ENCODE results near the gene OR2J3.
"Not testable (repeated sequence)": the region's sequence is repeated elsewhere in the genome, so short reads cannot be mapped to it uniquely, and the experiment has no call there.

OR2J3 gene

DNA sequence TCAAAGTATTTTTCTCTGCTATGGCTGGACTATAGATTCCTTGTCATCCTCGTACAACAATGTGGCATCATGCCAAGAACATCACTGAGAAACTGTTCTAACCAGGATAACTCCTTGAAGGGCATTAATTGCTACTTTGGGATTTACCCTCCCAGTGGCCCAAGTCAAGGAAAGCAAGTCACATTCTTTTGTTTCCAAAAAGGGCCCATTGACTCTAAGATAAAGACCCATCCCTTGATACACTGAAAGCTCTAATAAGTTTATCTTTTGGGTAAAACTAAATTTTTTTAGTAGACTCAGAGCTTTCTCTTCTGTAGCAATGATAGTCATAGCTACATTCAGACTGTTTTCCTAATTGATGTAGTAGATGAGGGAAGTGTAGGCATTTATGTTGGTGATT lies at the start of gene OR2J3:
Gene OR2J3 (plus strand): TSS at position 301 of the 400 bp plus-strand sequence. CDS start 3,833 bp downstream, outside the sequence.
- DNase-seq (ENCODE audit: low read depth): no peak

- no peak for DNase-seq (ENCODE audit: low read depth)
These were observed 35.8 kb upstream of the OR2J3 start for GRCh38 chr6:29071831-29072723.

DNA sequence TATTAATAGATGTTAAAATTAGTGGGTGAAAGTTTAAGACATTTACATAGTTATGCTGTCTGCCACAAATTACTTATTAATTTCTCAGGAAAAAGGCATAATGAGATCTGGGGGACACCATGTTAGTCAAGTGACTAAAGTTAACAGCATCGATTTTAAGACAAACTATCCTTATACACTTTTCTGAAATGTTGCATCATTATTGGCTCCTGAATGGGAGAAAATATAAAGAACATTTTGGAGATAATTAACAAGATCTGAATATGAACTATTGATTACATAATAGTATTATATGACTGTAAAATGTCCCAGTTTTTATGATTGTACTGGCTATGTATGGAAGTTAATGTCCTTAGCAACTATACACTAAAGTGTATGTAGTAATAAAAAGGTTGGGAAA lies 28.7 kb upstream of the OR2J3 start:
- DNase-seq (ENCODE audit: low read depth): no peak

DNA sequence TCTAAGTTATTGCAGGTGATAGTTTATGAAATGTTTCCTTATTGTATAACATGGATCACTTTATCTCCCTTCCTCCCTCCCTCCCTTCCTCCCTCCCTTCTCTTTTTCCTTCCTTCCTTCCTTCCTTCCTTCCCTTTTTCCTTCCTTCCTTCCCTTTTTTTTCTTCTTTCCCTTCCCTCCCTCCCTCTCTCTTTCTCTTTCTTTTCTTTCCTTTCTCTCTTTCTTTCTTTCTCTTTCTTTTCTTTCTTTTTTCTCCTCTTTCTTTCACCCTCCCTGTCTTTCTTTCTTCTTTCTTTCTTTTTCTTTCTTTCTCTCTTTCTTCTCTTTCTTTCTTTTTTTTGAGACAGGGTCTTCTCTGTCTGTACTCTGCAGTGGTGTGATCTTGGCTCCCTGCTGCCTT lies 26.5 kb upstream of the OR2J3 start:
- no peak for DNase-seq (ENCODE audit: low read depth)

- no peak for DNase-seq (ENCODE audit: low read depth)
These were observed 25.4 kb upstream of the OR2J3 start for GRCh38 chr6:29082457-29082856.

GRCh38 chr6:29087213-29087612 lies 20.6 kb upstream of the OR2J3 start, which contains the start of gene OR2B3:
Gene OR2B3 (minus strand): TSS chr6:29087313. CDS start chr6:29087248, 65 bp downstream.
- no peak for DNase-seq (ENCODE audit: low read depth)

DNA sequence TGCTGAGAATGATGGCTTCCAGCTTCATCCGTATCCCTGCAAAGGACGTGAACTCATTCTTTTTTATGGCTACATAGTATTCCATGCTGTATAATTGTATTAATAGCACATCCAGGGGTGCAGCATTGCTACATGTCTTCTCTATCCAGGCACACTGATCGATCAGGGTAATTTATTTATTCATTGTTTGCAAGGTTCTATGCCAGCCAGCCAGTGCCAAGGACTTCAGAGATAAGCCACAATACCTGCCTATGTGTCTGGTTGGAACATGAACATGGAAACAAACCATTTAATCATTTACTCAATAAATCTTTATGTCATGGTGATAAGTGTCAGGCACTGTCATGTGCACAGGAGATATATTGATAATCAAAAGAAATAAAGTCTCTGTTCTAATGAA lies 14.9 kb upstream of the OR2J3 start:
- DNase-seq (ENCODE audit: low read depth): no peak

- no peak for DNase-seq (ENCODE audit: low read depth)
These were observed 10.1 kb upstream of the OR2J3 start for GRCh38 chr6:29097803-29098202.

GRCh38 chr6:29099190-29099589 lies 8.7 kb upstream of the OR2J3 start, which contains the start of gene OR2J1:
Gene OR2J1 (plus strand): TSS chr6:29099490. CDS start chr6:29100943, 1,453 bp downstream.
- DNase-seq (ENCODE audit: low read depth): no peak

DNA sequence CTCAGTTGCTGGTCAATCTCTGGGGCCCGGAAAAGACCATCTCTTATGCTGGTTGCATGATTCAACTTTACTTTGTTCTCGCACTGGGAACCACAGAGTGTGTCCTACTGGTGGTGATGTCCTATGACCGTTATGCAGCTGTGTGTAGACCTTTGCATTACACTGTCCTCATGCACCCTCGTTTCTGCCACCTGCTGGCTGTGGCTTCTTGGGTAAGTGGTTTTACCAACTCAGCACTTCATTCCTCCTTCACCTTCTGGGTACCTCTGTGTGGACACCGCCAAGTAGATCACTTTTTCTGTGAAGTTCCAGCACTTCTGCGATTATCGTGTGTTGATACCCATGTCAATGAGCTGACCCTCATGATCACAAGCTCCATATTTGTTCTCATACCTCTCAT lies 4.3 kb downstream of the OR2J3 start:
- no peak for DNase-seq (ENCODE audit: low read depth)

GRCh38 chr6:29114964-29115363 lies 7.1 kb downstream of the OR2J3 start:
- DNase-seq (ENCODE audit: low read depth): not testable (repeated sequence)

GRCh38 chr6:29129326-29130012 lies 21.6 kb downstream of the OR2J3 start:
- DNase-seq (ENCODE audit: low read depth): no peak

DNA sequence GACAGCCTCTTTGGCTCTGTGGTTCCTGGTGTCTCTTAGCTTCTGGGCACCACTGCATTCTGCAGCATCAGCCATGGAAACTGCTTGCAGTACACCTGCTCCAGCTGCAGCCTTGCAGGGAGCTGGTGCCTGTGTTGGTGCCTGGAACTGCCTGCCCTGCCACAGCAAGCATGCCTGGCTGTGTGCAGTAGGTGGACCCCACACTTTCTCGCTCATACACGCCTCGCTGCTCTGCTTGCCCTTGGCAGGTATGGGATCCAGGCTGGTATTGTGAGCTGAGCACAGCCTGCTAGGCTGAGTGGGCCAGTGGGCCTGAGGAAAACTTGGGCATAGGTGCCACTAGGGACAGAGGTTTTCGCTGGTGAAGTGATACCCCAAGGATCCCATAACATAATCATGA lies 22.8 kb downstream of the OR2J3 start:
- DNase-seq (ENCODE audit: low read depth): no peak

GRCh38 chr6:29131691-29132090 lies 23.8 kb downstream of the OR2J3 start:
- no peak for DNase-seq (ENCODE audit: low read depth)

- DNase-seq (ENCODE audit: low read depth): no peak
These were observed 29.9 kb downstream of the OR2J3 start for GRCh38 chr6:29137724-29138123.

- DNase-seq (ENCODE audit: low read depth): no peak
These were observed 33.7 kb downstream of the OR2J3 start for GRCh38 chr6:29141606-29142005.

DNA sequence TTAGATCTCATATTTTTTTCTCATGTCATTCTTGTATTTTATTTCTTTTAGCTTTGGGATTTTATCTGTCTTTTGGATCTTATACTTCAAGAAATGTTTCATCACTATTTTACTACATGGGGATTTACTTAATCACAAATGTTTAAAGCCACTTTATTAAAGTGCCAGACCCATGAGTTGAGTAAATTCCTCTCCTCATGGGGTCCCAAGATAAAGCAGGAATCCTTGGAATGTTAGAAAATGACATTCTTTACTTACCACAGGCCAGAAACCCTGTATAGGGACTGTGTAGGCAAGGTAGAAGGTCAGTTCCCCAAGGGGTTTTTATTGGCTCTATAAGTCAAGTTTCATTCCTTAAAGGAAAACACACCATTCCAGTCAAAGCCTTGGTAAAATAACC lies 34.5 kb downstream of the OR2J3 start:
- DNase-seq (ENCODE audit: low read depth): no peak

GRCh38 chr6:29146179-29146578 lies 38.3 kb downstream of the OR2J3 start:
- no peak for DNase-seq (ENCODE audit: low read depth)

- no peak for DNase-seq (ENCODE audit: low read depth)
These were observed 39.2 kb downstream of the OR2J3 start for GRCh38 chr6:29147074-29147473.

- DNase-seq (ENCODE audit: low read depth): not testable (repeated sequence)
These were observed 41.6 kb downstream of the OR2J3 start for GRCh38 chr6:29149444-29149843.

DNA sequence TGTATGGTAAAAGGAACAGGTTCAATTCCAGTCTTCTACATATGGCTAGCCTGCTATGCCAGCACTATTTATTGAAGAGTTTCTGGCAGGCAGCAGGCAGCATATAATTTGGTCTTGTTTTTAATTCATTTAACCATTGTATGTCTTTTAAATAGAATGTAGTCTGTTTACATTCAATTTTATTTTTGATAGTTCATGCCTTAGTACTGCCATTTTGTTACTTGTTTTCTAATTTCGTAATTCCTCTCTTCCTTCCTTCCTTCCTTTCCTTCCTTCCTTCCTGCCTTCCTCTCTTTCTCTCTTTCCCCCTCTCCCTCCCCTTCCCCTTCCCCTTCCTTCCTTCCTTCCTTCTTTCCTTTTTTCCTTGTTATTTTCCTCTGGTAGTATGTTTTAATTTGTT lies 45.2 kb downstream of the OR2J3 start:
- no peak for DNase-seq (ENCODE audit: low read depth)

- DNase-seq (ENCODE audit: low read depth): not testable (repeated sequence)
These were observed 47.3 kb downstream of the OR2J3 start for GRCh38 chr6:29155182-29155581.

DNA sequence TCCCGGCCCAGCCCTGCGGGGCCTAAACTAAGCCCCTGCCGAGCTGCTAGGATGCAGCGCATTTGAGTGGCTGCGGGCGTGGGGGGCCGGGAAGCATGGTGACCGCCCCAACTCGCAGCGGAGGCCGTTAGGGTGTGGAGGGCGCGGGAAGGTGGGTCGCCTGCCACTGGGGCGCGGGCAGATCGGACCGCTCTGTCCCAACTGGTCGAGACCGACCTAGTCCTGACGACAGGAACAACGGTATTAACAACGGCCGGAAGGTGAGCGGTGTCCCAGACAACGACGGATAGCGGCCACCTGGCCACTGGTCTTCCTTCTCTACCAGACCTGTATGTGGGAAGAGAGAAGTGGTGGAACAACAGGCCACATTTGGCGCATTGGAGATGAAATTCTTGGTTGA lies 52.1 kb downstream of the OR2J3 start:
- DNase-seq (ENCODE audit: low read depth): not testable (repeated sequence)

All from stimulated activated CD8-positive, alpha-beta memory T cell treated with anti-CD3 and anti-CD28 coated beads, Interleukin-15, amount 100 ng/mL, for 1 hour (primary cell).